Measurements from ENCODE around the gene TGFBR2.

The TGFBR2 gene

DNA sequence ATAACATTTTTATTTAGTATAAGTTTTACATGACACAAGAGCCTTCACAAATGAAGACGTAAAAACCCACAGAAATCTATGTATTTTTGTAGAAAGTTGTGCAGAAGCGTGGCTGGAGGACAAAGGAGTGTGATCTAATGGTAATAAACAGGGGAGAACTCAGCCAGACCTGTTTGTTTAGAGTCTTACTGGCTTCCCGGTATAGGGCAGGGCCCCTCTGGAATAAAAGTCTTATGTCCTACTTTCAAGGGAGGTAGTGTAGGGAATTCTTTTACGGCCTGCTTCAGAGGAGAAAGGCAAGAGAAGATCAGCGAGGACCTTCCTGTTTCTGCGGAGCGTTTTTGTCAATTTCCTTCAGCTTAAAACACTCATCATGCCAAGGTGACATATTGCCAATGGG lies 103.6 kb downstream of the TGFBR2 start:
- Histone ChIP-seq H3K9ac (ENCODE audit: low read depth, low read length) (no peak overlapping the region), H3K4me1 (ENCODE audit: insufficient read depth, low read length) (no peaks in the 10 kb centered on the region), H3K36me3 (ENCODE audit: insufficient read depth, low read length) (no peaks in the 10 kb centered on the region; the same call in 1 of the 2 replicates), H3K9me3 (ENCODE audit: control insufficient read depth, insufficient read depth, low read length) (peaks cover 5% of the 10 kb centered on the region)

DNA sequence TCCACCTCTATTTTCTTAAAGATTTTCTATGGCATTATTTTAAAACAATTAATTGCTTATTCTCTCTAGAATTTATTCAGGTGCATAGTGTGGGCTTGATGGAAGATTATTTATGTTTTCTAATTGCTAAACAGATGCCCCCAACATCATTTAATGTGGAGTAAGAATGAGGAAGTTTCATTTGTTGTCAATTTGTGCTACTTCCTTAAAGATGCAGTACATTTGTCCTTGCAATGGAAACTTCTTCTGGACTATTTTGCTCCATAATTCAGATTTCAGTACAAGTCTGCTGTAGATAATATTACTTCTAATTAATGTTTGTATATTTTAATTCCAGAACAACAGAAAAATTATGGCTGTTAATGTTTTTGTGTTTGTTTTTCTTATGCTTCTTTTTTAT lies 104.8 kb downstream of the TGFBR2 start:
- Histone ChIP-seq H3K9me3 (ENCODE audit: control insufficient read depth, insufficient read depth, low read length) (peaks cover 3% of the 10 kb centered on the region; the same call in 1 of the 2 replicates), H3K4me1 (ENCODE audit: insufficient read depth, low read length) (no peaks in the 10 kb centered on the region), H3K36me3 (ENCODE audit: insufficient read depth, low read length) (no peaks in the 10 kb centered on the region; the same call in 1 of the 2 replicates), H3K9ac (ENCODE audit: low read depth, low read length) (no peak overlapping the region)

DNA sequence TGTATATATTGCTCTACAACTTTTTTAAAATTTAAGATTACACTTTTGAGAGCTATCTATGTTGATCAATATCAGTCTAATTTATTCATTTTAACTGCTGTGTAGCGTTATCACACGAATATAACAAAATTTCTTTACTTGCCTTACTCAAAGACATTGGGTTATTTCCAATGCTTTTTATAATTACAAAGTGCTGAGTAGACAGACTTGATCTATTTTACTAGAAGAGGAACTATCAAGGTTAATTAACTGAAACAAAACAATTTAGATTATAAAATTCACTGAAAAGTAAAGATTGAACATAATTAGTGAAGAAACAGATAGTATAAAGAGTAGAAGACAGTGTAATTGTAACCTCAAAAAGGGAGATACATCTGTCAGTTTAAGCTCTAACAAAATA lies 105.5 kb downstream of the TGFBR2 start:
- no peak overlapping the region for H3K9ac ChIP-seq (ENCODE audit: low read depth, low read length)
- H3K4me1 ChIP-seq (ENCODE audit: insufficient read depth, low read length) = no peaks in the 10 kb centered on the region
- no peaks in the 10 kb centered on the region for H3K36me3 ChIP-seq (ENCODE audit: insufficient read depth, low read length)
- no peaks in the 10 kb centered on the region for H3K9me3 ChIP-seq (ENCODE audit: control insufficient read depth, insufficient read depth, low read length)

DNA sequence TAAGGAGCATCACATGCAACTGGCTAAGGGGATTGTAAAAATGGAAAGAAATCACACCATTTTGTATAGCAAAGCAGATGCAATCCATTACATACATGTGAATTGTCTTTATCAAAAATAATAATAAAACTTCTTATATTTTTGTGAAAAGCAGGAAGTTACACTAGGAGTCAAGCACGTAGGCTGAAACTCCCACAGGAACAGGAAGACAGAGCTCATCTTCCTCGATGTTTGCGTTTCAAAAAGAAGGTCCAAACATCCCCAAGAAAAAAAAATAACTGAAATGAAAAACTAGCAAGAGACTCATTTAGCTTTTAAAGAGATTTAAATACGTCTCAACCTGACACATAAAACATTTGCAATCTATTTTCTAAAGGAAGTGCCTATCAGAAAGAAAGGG lies 106.6 kb downstream of the TGFBR2 start:
- H3K36me3 ChIP-seq (ENCODE audit: insufficient read depth, low read length) = no peaks in the 10 kb centered on the region
- no peaks in the 10 kb centered on the region for H3K4me1 ChIP-seq (ENCODE audit: insufficient read depth, low read length)

DNA sequence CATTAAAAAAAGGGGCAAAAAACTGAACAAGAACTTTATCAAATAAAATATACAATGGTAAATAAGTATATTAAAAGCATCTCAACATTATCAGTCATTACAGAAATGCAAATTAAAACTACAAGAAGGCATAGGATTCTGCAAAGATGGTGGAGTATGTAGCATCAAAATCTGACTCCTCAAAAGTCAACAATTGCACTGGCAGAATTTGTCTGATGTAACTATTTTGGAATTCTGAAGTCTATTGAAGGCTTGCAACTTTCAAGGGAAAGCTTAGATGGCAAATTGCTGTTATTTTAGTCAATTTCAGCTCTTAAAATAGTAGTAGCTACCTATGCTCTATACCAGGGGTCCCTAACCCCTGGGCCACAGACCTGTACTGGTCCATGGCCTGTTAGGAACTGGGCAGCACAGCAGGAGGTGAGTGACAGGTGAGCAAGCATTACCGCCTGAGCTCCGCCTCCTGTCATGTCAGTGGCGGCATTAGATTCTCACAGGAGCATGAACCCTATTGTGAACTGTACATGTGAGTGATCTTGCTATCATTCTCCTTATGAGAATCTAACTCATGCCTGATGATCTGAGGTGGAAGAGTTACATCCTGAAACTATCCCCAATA lies 107.6 kb downstream of the TGFBR2 start:
- Histone ChIP-seq H3K9ac (ENCODE audit: low read depth, low read length) (no peak overlapping the region), H3K9me3 (ENCODE audit: control insufficient read depth, insufficient read depth, low read length) (no peaks in the 10 kb centered on the region), H3K4me1 (ENCODE audit: insufficient read depth, low read length) (no peaks in the 10 kb centered on the region), H3K36me3 (ENCODE audit: insufficient read depth, low read length) (no peaks in the 10 kb centered on the region)

More for the DNA sequence above, 106.6 kb downstream of the TGFBR2 start:
- Histone ChIP-seq H3K9me3 (ENCODE audit: control insufficient read depth, insufficient read depth, low read length) (no peaks in the 10 kb centered on the region), H3K9ac (ENCODE audit: low read depth, low read length) (no peak overlapping the region)

DNA sequence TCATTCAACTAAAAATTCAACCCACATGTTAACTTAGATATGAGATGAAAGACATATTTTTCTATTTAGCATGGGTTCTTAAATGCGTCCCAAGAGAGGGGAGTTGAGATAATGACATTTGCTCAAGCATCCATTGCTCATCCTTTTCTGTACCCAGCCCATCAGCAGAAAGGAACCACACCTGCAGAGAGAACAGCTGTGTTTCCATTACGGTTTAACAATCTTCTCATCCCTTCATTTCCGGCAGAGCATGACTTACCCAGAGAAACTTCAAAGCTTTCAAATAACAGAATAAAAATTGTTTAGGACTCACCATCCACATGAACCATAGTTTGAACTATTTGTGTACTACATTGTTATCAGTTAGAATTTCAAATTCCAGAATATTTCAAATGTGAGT lies 113.1 kb downstream of the TGFBR2 start:
- Histone ChIP-seq H3K4me1 (ENCODE audit: insufficient read depth, low read length) (peaks cover 12% of the 10 kb centered on the region; the same call in 1 of the 2 replicates), H3K9me3 (ENCODE audit: control insufficient read depth, insufficient read depth, low read length) (0 out of 2 replicates have a peak, but pooled peaks cover 3% of the 10 kb centered on the region), H3K9ac (ENCODE audit: low read depth, low read length) (no peak overlapping the region), H3K36me3 (ENCODE audit: insufficient read depth, low read length) (no peaks in the 10 kb centered on the region)

DNA sequence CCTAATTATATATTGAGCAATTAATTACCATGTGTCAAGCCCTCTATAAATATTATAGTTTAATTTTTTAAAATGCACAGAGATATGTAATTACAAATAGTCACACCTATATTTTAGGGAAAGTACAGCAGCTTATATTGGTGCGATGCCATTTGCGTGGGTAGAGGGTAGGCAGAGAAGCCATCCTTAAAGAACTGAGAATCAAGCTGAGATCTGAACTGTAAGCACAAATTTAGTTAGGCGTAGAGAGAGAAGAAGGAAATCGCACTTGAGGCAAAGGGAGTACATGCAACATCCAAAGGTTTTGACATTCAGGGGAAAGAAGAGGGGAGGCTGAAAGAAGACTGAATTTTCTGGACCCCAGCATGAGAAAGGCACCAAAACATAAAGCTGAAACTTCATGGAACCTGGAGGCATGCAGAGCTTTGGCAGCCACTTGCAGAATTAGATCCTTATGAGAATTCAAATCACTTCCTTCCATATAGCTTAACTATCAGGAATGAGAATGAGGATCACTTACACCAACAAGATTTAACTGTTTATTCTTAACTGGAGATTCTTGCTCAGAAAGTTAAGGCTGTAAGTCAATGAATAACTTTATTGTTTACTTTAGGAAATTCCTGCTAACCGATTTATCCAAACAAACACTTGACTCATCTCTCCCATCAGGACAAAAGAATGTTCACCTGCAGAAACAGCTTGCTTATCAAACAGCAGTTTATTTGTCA lies 114.3 kb downstream of the TGFBR2 start:
- no peaks in the 10 kb centered on the region for H3K36me3 ChIP-seq (ENCODE audit: insufficient read depth, low read length)
- no peak overlapping the region for H3K9ac ChIP-seq (ENCODE audit: low read depth, low read length)
- 0 out of 2 replicates have a peak, but pooled peaks cover 3% of the 10 kb centered on the region for H3K9me3 ChIP-seq (ENCODE audit: control insufficient read depth, insufficient read depth, low read length)
- H3K4me1 ChIP-seq (ENCODE audit: insufficient read depth, low read length) = peaks cover 12% of the 10 kb centered on the region; the same call in 1 of the 2 replicates

DNA sequence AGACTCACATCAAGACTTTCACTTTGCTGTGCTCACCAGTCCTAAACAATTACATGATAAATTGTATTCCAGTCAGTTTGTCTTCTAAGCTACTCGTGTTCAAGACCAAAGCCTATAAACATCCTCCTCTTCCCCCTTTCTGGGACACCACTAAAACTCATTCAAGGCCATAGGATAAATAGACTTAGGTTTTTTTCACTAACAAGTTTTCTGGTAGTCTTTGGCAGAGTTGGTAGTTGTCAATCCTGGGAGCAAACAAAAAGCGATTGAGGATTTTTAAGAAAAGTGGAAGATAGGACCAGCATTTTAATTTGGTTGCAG lies 114.9 kb downstream of the TGFBR2 start:
- Histone ChIP-seq H3K9ac (ENCODE audit: low read depth, low read length) (no peak overlapping the region), H3K4me1 (ENCODE audit: insufficient read depth, low read length) (peaks cover 12% of the 10 kb centered on the region; the same call in 1 of the 2 replicates), H3K36me3 (ENCODE audit: insufficient read depth, low read length) (no peaks in the 10 kb centered on the region), H3K9me3 (ENCODE audit: control insufficient read depth, insufficient read depth, low read length) (0 out of 2 replicates have a peak, but pooled peaks cover 3% of the 10 kb centered on the region)

DNA sequence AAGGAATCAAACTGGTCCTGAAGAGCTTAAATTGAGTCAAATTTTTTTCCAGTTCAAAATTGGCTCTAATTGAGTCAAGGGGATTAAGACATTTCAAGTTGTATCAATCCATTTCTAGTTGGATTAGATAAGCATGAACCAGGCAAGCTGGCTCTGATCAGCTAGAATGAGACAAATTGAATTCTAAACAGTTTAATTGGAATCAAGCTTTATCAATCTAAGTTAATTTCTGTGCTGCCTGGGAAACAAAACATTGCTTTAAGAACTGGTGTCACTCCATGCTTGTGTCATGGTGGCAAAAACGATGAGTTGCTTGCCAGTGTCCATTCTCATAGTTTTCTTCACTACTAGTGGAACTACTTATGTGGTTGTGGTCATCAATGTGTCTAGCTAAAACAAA lies 116.8 kb downstream of the TGFBR2 start:
- Histone ChIP-seq H3K4me1 (ENCODE audit: insufficient read depth, low read length) (peaks cover 12% of the 10 kb centered on the region; the same call in 1 of the 2 replicates), H3K9ac (ENCODE audit: low read depth, low read length) (no peak overlapping the region), H3K9me3 (ENCODE audit: control insufficient read depth, insufficient read depth, low read length) (0 out of 2 replicates have a peak, but pooled peaks cover 3% of the 10 kb centered on the region), H3K36me3 (ENCODE audit: insufficient read depth, low read length) (no peaks in the 10 kb centered on the region)

DNA sequence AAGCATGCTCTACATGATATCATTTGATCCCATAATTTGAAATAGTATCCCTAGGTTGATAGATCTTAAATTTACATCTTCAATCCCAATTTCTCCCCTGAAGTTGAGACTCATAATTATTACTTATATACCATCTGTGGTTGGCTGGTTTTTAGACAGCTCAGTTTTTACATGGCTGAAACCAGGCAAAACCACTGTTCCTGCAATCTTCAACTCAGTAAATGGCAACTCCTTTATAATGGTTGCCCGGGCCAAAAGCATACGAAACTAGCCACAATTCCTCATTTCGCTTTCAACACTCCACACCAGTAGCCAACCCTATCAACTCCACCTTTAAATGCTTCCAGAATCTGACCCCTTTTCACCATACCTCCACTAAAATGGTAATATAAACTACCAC lies 118.5 kb downstream of the TGFBR2 start:
- Histone ChIP-seq H3K36me3 (ENCODE audit: insufficient read depth, low read length) (no peaks in the 10 kb centered on the region), H3K9me3 (ENCODE audit: control insufficient read depth, insufficient read depth, low read length) (no peaks in the 10 kb centered on the region), H3K9ac (ENCODE audit: low read depth, low read length) (no peak overlapping the region), H3K4me1 (ENCODE audit: insufficient read depth, low read length) (peaks cover 12% of the 10 kb centered on the region; the same call in 1 of the 2 replicates)

DNA sequence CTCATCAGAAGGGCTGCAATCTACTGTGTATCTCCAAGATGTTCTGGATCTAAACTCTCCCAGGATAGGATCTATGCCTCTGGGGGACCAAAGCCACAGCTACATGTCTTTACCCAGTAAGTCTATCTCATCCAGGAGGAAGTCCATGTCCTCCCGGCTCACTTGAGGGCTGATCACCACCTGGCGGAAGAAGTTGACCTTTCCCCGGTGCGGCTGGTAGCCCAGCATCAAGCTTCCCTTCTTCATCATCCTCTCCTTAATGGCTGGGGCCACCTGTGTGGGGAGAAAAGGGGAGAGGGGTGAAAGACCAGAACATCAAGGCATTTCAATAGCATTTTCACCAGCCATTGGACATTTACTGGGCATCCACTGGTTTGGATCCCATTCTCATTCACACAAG lies 121.7 kb downstream of the TGFBR2 start:
- Histone ChIP-seq H3K36me3 (ENCODE audit: insufficient read depth, low read length) (no peaks in the 10 kb centered on the region), H3K9me3 (ENCODE audit: control insufficient read depth, insufficient read depth, low read length) (no peaks in the 10 kb centered on the region), H3K9ac (ENCODE audit: low read depth, low read length) (no peak overlapping the region), H3K4me1 (ENCODE audit: insufficient read depth, low read length) (no peaks in the 10 kb centered on the region)

DNA sequence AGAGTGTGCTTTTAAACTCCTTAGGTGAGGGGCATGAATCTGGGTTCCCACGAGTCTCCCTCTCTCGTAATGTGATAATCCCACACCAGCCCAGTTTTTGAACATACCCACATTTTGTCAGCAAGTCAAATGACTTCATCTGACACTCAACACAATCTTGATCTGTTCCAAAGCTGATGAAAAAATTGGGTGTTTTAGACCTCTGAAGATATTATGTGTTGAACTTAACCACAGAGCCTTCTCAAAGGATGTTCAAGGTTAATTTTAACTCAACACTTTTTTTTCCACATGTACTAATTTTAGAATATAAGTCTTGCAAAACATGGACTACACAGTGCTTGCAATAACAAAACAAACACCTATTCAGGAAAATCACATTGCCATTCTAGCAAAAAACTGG lies 123.1 kb downstream of the TGFBR2 start:
- Histone ChIP-seq H3K4me1 (ENCODE audit: insufficient read depth, low read length) (no peaks in the 10 kb centered on the region), H3K9me3 (ENCODE audit: control insufficient read depth, insufficient read depth, low read length) (no peaks in the 10 kb centered on the region), H3K9ac (ENCODE audit: low read depth, low read length) (no peak overlapping the region), H3K36me3 (ENCODE audit: insufficient read depth, low read length) (no peaks in the 10 kb centered on the region)

DNA sequence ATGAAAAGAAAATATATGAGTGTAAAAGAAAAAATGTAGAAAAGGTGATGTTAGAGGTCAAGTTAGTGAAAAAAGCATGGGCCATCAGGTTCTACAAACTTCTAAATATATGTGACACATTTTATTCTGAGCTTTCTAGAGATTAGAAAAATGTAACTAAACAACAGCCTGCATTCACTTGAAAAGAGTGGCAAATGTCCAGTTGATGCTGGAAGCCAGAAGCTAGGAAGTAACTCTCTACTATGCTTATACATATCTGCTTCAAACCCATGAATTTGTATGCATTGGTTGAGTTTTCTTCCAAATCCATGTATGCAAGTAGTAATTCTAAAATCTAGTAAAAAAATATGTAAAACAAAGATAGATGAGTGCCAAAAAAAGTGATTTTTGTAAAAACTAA lies 123.5 kb downstream of the TGFBR2 start:
- H3K9ac ChIP-seq (ENCODE audit: low read depth, low read length) = no peak overlapping the region
- no peaks in the 10 kb centered on the region for H3K4me1 ChIP-seq (ENCODE audit: insufficient read depth, low read length)
- no peaks in the 10 kb centered on the region for H3K9me3 ChIP-seq (ENCODE audit: control insufficient read depth, insufficient read depth, low read length)
- H3K36me3 ChIP-seq (ENCODE audit: insufficient read depth, low read length) = no peaks in the 10 kb centered on the region

DNA sequence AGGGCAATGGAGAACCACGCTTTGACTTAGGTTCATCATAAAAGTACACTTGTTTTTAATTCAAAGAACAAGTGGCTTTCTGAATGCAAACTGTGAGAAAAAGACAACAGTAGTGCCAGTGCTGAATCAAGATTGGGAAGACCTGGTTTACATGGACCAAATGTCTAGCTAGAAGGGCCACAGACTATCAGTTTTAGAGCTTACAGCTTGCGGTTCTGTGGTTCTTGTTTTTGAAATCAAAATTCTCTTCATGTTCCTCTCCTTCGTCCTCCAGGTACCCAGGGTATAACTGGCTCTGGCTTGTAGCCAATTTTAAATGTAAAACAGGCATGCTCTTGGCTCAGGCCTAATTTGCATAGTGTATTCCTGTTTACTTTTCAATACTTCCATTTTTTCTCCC lies 124.6 kb downstream of the TGFBR2 start:
- Histone ChIP-seq H3K4me1 (ENCODE audit: insufficient read depth, low read length) (no peaks in the 10 kb centered on the region), H3K36me3 (ENCODE audit: insufficient read depth, low read length) (no peaks in the 10 kb centered on the region), H3K9ac (ENCODE audit: low read depth, low read length) (no peak overlapping the region), H3K9me3 (ENCODE audit: control insufficient read depth, insufficient read depth, low read length) (no peaks in the 10 kb centered on the region)

DNA sequence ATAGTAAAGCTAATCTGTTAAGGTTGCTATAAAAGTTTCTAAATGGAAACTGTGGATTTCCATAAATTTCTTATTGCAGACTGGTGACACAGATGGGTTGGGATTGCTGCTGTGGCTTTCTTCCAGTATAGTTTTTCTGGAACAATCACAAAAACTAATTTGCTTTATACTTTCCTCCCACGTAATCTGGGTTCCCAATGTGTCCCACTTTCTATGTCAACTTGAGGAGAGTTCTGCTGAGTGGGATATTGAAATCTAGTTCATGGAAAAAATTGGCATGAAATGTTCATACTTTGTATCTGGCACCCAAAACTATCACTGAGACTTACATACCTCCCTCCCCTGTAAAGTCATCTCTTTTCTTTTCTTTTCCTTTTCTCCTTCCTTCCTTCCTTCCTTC lies 126.8 kb downstream of the TGFBR2 start:
- Histone ChIP-seq H3K4me1 (ENCODE audit: insufficient read depth, low read length) (no peaks in the 10 kb centered on the region), H3K36me3 (ENCODE audit: insufficient read depth, low read length) (no peaks in the 10 kb centered on the region), H3K9ac (ENCODE audit: low read depth, low read length) (no peak overlapping the region), H3K9me3 (ENCODE audit: control insufficient read depth, insufficient read depth, low read length) (no peaks in the 10 kb centered on the region)

All from ES-I3 (cell line).